ENCODE results near the gene EFCAB5. TPM values are rescaled to one million over a fixed set of nuclear protein-coding genes. Genes with fewer than 3 reads are reported as not detected.

The EFCAB5 gene
- total and polyA plus RNA-seq, 10 of the 15 experiments (the other 5 are each of a cell fraction or from before 2014, with no cell fraction given) = 0.39 to 2.6 (median 1.0) TPM

DNA sequence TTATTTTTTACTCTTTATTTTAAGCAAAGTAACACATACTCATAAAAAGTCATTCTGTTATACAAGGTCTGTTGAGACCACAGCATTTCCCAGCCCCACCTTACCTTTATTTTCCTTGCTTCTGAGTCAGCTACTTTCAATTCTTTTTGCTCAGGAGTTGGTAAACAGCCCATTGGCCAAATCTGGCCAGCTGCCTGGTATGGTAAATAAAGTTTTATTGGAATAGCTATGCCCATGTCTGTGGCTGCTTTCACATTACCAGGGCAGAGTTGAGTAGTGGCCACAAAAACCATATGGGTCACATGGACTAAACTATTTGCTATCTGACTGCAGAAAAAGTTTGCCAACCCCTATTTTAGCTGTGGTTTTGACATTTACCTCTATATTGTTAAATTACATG, 171.8 kb downstream of the EFCAB5 start:
- intact Hi-C loops (cut with micrococcal nuclease; ENCODE audit: unreplicated experiment) = no loop called here
- H3K9me3 ChIP-seq (replicated peaks; ENCODE audit: control insufficient read depth, insufficient read depth, low read length) = no peaks in the 10 kb centered on the region
- H3K36me3 ChIP-seq (ENCODE audit: control insufficient read depth in 2 of 2, insufficient read depth in 2 of 2, low read length in 1 of 2) = no peaks in the 10 kb centered on the region
- no peaks in the 10 kb centered on the region for H3K27me3 ChIP-seq (replicated peaks in 1 of 2; ENCODE audit: control insufficient read depth in 2 of 2, insufficient read depth in 2 of 2, low read length in 1 of 2)
- no peak overlapping the region for H3K9ac ChIP-seq (ENCODE audit: control insufficient read depth, insufficient read depth, low read length)
- in situ Hi-C loops (cut with MboI) = no loop called here
- 0 out of 2 replicates have a peak overlapping the region, but pooled peaks have one; percentile 6 for H3K4me2 ChIP-seq (ENCODE audit: control insufficient read depth, insufficient read depth)
- POLR2A ChIA-PET = interaction anchor here (1.0 to 1.3 kb wide), 2 partner anchors 9 to 213 kb away, joined by 3 to 5 read pairs; no protein-coding TSS in a partner anchor
- no peak overlapping the region; the same call in 1 of the 2 replicates for H2AFZ ChIP-seq (ENCODE audit: control insufficient read depth, low read depth, low read length)
- BruUV-seq (replicated peaks) = no TSS peak
- H3K4me3 ChIP-seq = no peak overlapping the region
- peak; percentile 56 for DNase-seq (ENCODE audit: low read depth, low spot score)
- RAD21 ChIA-PET (ENCODE audit: unreplicated experiment) = interaction anchor here (0.7 to 4.4 kb wide), 13 partner anchors 9 to 251 kb away, joined by 3 to 23 read pairs (median 4); partner anchors contain the start of gene SSH2
- H3K4me1 ChIP-seq (ENCODE audit: control insufficient read depth, insufficient read depth, low read length) = peaks cover 7% of the 10 kb centered on the region
- H3K79me2 ChIP-seq (ENCODE audit: control insufficient read depth, insufficient read depth, low read length) = peaks cover 20% of the 10 kb centered on the region
- no peak for FAIRE-seq
- H4K20me1 ChIP-seq (ENCODE audit: control insufficient read depth, insufficient read depth) = no peaks in the 10 kb centered on the region
- no peak overlapping the region for H3K27ac ChIP-seq (ENCODE audit: control insufficient read depth, insufficient read depth)
- peak; percentile 76 for ATAC-seq
- CTCF ChIA-PET = interaction anchor here (1.0 to 3.9 kb wide), 13 partner anchors 9 to 583 kb away, joined by 3 to 65 read pairs (median 10); partner anchors contain the start of genes SLC6A4 and TMIGD1
- SMC1A ChIA-PET (ENCODE audit: uncharacterized antibody, unreplicated experiment) = interaction anchor here (0.5 to 3.9 kb wide), 21 partner anchors 8 to 577 kb away, joined by 3 to 43 read pairs (median 3); partner anchors contain the start of gene TMIGD1
- TF ChIP-seq, protein P1, sequence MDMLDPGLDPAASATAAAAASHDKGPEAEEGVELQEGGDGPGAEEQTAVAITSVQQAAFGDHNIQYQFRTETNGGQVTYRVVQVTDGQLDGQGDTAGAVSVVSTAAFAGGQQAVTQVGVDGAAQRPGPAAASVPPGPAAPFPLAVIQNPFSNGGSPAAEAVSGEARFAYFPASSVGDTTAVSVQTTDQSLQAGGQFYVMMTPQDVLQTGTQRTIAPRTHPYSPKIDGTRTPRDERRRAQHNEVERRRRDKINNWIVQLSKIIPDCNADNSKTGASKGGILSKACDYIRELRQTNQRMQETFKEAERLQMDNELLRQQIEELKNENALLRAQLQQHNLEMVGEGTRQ (IDR thresholded peaks at IDR 0.05; ENCODE audit: borderline replicate concordance, low read depth, low read length) = peak; percentile 36; the same call in 1 of the 2 replicates
- TF ChIP-seq RAD21 (IDR thresholded peaks at IDR 0.05; ENCODE audit: insufficient read depth, low read depth, low read length) = no peak
- TF ChIP-seq, protein P2, sequence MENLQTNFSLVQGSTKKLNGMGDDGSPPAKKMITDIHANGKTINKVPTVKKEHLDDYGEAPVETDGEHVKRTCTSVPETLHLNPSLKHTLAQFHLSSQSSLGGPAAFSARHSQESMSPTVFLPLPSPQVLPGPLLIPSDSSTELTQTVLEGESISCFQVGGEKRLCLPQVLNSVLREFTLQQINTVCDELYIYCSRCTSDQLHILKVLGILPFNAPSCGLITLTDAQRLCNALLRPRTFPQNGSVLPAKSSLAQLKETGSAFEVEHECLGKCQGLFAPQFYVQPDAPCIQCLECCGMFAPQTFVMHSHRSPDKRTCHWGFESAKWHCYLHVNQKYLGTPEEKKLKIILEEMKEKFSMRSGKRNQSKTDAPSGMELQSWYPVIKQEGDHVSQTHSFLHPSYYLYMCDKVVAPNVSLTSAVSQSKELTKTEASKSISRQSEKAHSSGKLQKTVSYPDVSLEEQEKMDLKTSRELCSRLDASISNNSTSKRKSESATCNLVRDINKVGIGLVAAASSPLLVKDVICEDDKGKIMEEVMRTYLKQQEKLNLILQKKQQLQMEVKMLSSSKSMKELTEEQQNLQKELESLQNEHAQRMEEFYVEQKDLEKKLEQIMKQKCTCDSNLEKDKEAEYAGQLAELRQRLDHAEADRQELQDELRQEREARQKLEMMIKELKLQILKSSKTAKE (IDR thresholded peaks at IDR 0.05; ENCODE audit: low read depth, poor library complexity, severe bottlenecking) = peak; percentile 83
- TF ChIP-seq, protein P3, sequence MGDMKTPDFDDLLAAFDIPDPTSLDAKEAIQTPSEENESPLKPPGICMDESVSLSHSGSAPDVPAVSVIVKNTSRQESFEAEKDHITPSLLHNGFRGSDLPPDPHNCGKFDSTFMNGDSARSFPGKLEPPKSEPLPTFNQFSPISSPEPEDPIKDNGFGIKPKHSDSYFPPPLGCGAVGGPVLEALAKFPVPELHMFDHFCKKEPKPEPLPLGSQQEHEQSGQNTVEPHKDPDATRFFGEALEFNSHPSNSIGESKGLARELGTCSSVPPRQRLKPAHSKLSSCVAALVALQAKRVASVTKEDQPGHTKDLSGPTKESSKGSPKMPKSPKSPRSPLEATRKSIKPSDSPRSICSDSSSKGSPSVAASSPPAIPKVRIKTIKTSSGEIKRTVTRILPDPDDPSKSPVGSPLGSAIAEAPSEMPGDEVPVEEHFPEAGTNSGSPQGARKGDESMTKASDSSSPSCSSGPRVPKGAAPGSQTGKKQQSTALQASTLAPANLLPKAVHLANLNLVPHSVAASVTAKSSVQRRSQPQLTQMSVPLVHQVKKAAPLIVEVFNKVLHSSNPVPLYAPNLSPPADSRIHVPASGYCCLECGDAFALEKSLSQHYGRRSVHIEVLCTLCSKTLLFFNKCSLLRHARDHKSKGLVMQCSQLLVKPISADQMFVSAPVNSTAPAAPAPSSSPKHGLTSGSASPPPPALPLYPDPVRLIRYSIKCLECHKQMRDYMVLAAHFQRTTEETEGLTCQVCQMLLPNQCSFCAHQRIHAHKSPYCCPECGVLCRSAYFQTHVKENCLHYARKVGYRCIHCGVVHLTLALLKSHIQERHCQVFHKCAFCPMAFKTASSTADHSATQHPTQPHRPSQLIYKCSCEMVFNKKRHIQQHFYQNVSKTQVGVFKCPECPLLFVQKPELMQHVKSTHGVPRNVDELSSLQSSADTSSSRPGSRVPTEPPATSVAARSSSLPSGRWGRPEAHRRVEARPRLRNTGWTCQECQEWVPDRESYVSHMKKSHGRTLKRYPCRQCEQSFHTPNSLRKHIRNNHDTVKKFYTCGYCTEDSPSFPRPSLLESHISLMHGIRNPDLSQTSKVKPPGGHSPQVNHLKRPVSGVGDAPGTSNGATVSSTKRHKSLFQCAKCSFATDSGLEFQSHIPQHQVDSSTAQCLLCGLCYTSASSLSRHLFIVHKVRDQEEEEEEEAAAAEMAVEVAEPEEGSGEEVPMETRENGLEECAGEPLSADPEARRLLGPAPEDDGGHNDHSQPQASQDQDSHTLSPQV (IDR thresholded peaks at IDR 0.05) = no peak
- TF ChIP-seq, protein P4, sequence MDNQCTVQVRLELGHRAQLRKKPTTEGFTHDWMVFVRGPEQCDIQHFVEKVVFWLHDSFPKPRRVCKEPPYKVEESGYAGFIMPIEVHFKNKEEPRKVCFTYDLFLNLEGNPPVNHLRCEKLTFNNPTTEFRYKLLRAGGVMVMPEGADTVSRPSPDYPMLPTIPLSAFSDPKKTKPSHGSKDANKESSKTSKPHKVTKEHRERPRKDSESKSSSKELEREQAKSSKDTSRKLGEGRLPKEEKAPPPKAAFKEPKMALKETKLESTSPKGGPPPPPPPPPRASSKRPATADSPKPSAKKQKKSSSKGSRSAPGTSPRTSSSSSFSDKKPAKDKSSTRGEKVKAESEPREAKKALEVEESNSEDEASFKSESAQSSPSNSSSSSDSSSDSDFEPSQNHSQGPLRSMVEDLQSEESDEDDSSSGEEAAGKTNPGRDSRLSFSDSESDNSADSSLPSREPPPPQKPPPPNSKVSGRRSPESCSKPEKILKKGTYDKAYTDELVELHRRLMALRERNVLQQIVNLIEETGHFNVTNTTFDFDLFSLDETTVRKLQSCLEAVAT (IDR thresholded peaks at IDR 0.05) = peak; percentile 65; the same call in 1 of the 2 replicates
- no peak for TF ChIP-seq EZH2 (IDR thresholded peaks at IDR 0.05; ENCODE audit: borderline replicate concordance, control insufficient read depth, low read depth, low read length)
- TF ChIP-seq IKZF2 (IDR thresholded peaks at IDR 0.05) = peak; percentile 49 to 51; a peak in 2 of 4 replicates
- peak; percentile 48 for TF ChIP-seq MEF2B (IDR thresholded peaks at IDR 0.05; ENCODE audit: partially characterized antibody, poor library complexity, severe bottlenecking)
- TF ChIP-seq MTA2 (IDR thresholded peaks at IDR 0.05; ENCODE audit: low read depth) = peak; percentile 55; the same call in 1 of the 2 replicates
- TF ChIP-seq, protein P5, sequence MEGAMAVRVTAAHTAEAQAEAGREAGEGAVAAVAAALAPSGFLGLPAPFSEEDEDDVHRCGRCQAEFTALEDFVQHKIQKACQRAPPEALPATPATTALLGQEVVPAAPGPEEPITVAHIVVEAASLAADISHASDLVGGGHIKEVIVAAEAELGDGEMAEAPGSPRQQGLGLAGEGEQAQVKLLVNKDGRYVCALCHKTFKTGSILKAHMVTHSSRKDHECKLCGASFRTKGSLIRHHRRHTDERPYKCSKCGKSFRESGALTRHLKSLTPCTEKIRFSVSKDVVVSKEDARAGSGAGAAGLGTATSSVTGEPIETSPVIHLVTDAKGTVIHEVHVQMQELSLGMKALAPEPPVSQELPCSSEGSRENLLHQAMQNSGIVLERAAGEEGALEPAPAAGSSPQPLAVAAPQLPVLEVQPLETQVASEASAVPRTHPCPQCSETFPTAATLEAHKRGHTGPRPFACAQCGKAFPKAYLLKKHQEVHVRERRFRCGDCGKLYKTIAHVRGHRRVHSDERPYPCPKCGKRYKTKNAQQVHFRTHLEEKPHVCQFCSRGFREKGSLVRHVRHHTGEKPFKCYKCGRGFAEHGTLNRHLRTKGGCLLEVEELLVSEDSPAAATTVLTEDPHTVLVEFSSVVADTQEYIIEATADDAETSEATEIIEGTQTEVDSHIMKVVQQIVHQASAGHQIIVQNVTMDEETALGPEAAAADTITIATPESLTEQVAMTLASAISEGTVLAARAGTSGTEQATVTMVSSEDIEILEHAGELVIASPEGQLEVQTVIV (IDR thresholded peaks at IDR 0.05; ENCODE audit: borderline replicate concordance, partially characterized antibody) = no peak
- TF ChIP-seq RAD51 (IDR thresholded peaks at IDR 0.05) = peak; percentile 88

All from GM12878 (cell line).